ENCODE measurements around the gene SPTBN1. TPM values are rescaled to one million over a fixed set of nuclear protein-coding genes. Genes with fewer than 3 reads are reported as not detected.

The SPTBN1 gene
- total and polyA plus RNA-seq, 9 of the 15 experiments (the other 6 are each of a cell fraction or from before 2014, with no cell fraction given): 8.9 to 66.8 (median 31.4) TPM

GRCh38 chr2:54434711-54435110 lies 21.4 kb upstream of the SPTBN1 start (continued):
- TF ChIP-seq PHB (CRISPR knock-in tag; IDR thresholded peaks at IDR 0.05) (no peak), NUFIP1 (IDR thresholded peaks at IDR 0.05; ENCODE audit: partially characterized antibody) (no peak)

GRCh38 chr2:54435325-54436226 lies 20.6 kb upstream of the SPTBN1 start:
- no peak for FAIRE-seq
- POLR2A ChIA-PET: interaction anchor here (0.6 to 1.8 kb wide), 5 partner anchors 11 to 794 kb away, joined by 3 to 4 read pairs (median 3); no protein-coding TSS in a partner anchor
- in situ Hi-C loops (cut with MboI): no loop called here

More at GRCh38 chr2:54435325-54436226, 20.6 kb upstream of the SPTBN1 start:
- no peak overlapping the region for H3K4me2 ChIP-seq (ENCODE audit: insufficient read depth, low read length)
- H3K79me2 ChIP-seq (ENCODE audit: control insufficient read depth, insufficient read depth, low read length): no peaks in the 10 kb centered on the region
- H3K27me3 ChIP-seq (ENCODE audit: control insufficient read depth in 2 of 2, insufficient read depth in 2 of 2, low read length in 2 of 2): peaks cover 5 to 33% of the 10 kb centered on the region in 2 experiments; a peak in 4 of 5 replicates
- CTCF ChIA-PET (ENCODE audit: low intra/inter-chr PET ratio): no interaction called here
- H3K9me3 ChIP-seq (replicated peaks; ENCODE audit: control insufficient read depth, insufficient read depth, low read depth, low read length): no peaks in the 10 kb centered on the region; the same call in 1 of the 2 replicates
- no peaks in the 10 kb centered on the region for H3K4me1 ChIP-seq (replicated peaks in 1 of 2; ENCODE audit: control insufficient read depth in 2 of 2, insufficient read depth in 2 of 2, low read length in 2 of 2)
- H3K36me3 ChIP-seq (ENCODE audit: control insufficient read depth, insufficient read depth, low read length): no peaks in the 10 kb centered on the region
- BruUV-seq (replicated peaks): no TSS peak
- H3K9me1 ChIP-seq (ENCODE audit: control insufficient read depth, insufficient read depth, low read length): no peaks in the 10 kb centered on the region
- H3K27ac ChIP-seq (ENCODE audit: extremely low read depth, low read depth, low read length): no peak overlapping the region
- no peaks in the 10 kb centered on the region for H4K20me1 ChIP-seq (replicated peaks; ENCODE audit: control insufficient read depth, insufficient read depth, low read length)
- intact Hi-C loops (cut with micrococcal nuclease): no loop called here
- H3K9ac ChIP-seq (ENCODE audit: insufficient read depth in 1 of 2, low read depth in 2 of 2, low read length in 2 of 2): no peak overlapping the region
- DNase-seq (ENCODE audit: extremely low read depth in 1 of 4, low spot score in 3 of 4) (no peak), ATAC-seq (no peak)
- H3K4me3 ChIP-seq: no peak overlapping the region
- no peak overlapping the region for H2AFZ ChIP-seq (ENCODE audit: low read depth, low read length)
- TF ChIP-seq SPI1 (IDR thresholded peaks at IDR 0.05; ENCODE audit: borderline replicate concordance, low read depth, low read length) (no peak), BMI1 (IDR thresholded peaks at IDR 0.05; ENCODE audit: low read length) (no peak), CREB5 (CRISPR knock-in tag; IDR thresholded peaks at IDR 0.05) (no peak), CEBPZ (IDR thresholded peaks at IDR 0.05; ENCODE audit: borderline replicate concordance, low read depth, low read length) (no peak), ZNF134 (CRISPR knock-in tag; conservative IDR thresholded peaks at IDR 0.05) (no peak), MAFG (tag; conservative IDR thresholded peaks at IDR 0.05) (no peak), ID3 (CRISPR knock-in tag; IDR thresholded peaks at IDR 0.05) (no peak), ID3 (tag; IDR thresholded peaks at IDR 0.05) (no peak)
- 2% methylated on average over 8 of the region's 8 CpGs for WGBS (ENCODE audit: insufficient coverage, low coverage, missing lambda C conversion rate)

Data from K562 (cell line).